ENCODE results near the gene RGS7.

GRCh38 chr1:241213139-241213538 is 143.9 kb downstream of the RGS7 start:
- TF ChIP-seq POLR2AphosphoS5 (IDR thresholded peaks at IDR 0.05) (no peak), CTCF (IDR thresholded peaks at IDR 0.05 in 8 of 11, conservative IDR thresholded peaks at IDR 0.05 in 3 of 11) (no peak), POLR2A (IDR thresholded peaks at IDR 0.05) (no peak)
